Body of pancreas (tissue), 4 donors: ENCODE measurements around the gene WDR17.

Experiments
- POLR2A ChIP-seq, 3 donors: fragments of 450-650 bp; IDR thresholded peaks; one replicate each; pipeline ENCODE4 v1.6.1; 2016; ENCODE audit warnings: antibody characterized with exemption in 3 of 3, mild to moderate bottlenecking in 2 of 3
- TF ChIP-seq, protein P1 (sequence below), 7 experiments: fragments of 450-650 bp in 4 of 7; fragments of 200-600 bp in 3 of 7; sonication (generic) in 3 of 7; IDR thresholded peaks; one replicate each; pipeline ENCODE4 v1.5.1; 2016 to 2019; ENCODE audit warnings: antibody characterized with exemption in 7 of 7

DNA sequence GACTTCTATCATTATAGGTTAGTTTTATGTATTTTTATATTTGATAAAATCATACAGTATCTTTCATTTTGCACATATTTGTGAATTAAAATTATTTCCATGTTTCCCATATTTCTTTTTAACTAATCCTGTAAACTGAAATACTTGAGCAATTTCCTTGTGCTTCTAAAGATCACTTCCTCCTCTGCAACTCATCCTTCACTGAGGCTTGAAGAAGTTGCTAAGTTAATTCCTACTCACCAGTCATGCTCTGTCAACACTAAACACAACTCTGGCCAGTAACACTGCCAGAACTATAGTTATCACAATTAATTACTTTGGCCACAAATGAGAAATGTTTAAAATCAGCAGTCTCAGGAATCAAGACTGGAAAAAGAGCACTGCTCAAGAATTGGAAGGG lies 123.0 kb downstream of the WDR17 start:
- TF ChIP-seq, protein P1, sequence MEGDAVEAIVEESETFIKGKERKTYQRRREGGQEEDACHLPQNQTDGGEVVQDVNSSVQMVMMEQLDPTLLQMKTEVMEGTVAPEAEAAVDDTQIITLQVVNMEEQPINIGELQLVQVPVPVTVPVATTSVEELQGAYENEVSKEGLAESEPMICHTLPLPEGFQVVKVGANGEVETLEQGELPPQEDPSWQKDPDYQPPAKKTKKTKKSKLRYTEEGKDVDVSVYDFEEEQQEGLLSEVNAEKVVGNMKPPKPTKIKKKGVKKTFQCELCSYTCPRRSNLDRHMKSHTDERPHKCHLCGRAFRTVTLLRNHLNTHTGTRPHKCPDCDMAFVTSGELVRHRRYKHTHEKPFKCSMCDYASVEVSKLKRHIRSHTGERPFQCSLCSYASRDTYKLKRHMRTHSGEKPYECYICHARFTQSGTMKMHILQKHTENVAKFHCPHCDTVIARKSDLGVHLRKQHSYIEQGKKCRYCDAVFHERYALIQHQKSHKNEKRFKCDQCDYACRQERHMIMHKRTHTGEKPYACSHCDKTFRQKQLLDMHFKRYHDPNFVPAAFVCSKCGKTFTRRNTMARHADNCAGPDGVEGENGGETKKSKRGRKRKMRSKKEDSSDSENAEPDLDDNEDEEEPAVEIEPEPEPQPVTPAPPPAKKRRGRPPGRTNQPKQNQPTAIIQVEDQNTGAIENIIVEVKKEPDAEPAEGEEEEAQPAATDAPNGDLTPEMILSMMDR (IDR thresholded peaks at IDR 0.05): no peak
- no peak for TF ChIP-seq POLR2A (IDR thresholded peaks at IDR 0.05)
